ENCODE measurements around the gene SIGLEC6. TPM values are rescaled to one million over a fixed set of nuclear protein-coding genes. Genes with fewer than 3 reads are reported as not detected.

The SIGLEC6 gene
- total RNA-seq, 1 experiment from 2014 or later = not detected

- Histone ChIP-seq H3K9me3 (ENCODE audit: control insufficient read depth in 1 of 2, insufficient read depth in 1 of 2, low read depth in 1 of 2, low read length in 2 of 2) (no peaks in the 10 kb centered on the region), H3K9me2 (ENCODE audit: insufficient read depth) (no peaks in the 10 kb centered on the region), H3K36me3 (ENCODE audit: control insufficient read depth in 1 of 2, insufficient read depth in 2 of 2, low read length in 2 of 2) (no peaks in the 10 kb centered on the region), H3K27me3 (ENCODE audit: insufficient read depth, low read length) (peaks cover 53% of the 10 kb centered on the region), H3K27ac (ENCODE audit: low read depth, low read length) (no peak overlapping the region), H3K4me2 (ENCODE audit: low read length) (no peak overlapping the region), H4K20me1 (ENCODE audit: insufficient read depth) (no peaks in the 10 kb centered on the region), H3K9ac (ENCODE audit: low read length) (no peak overlapping the region), H3K4me3 (replicated peaks in 1 of 2; ENCODE audit: low read depth in 1 of 2, low read length in 2 of 2) (no peak overlapping the region), H2AFZ (ENCODE audit: low read depth, low read length, poor library complexity, severe bottlenecking) (no peak overlapping the region), H3K79me2 (ENCODE audit: insufficient read depth, low read length) (no peaks in the 10 kb centered on the region), H3K4me1 (ENCODE audit: control insufficient read depth in 1 of 2, insufficient read depth in 2 of 2, low read length in 2 of 2) (no peaks in the 10 kb centered on the region)
- ATAC-seq = no peak
- no TSS peak for BruUV-seq (replicated peaks)
- DNase-seq (ENCODE audit: low read depth, low spot score) = no peak
- CTCF ChIA-PET = no interaction called here
- no peak for TF ChIP-seq CBX3 (IDR thresholded peaks at IDR 0.05; ENCODE audit: low read depth)
- TF ChIP-seq TCF7L2 (IDR thresholded peaks at IDR 0.05; ENCODE audit: borderline replicate concordance, extremely low read depth, insufficient read depth, insufficient read length) = no peak
- no peak for TF ChIP-seq ZBTB33 (IDR thresholded peaks at IDR 0.05; ENCODE audit: extremely low read depth, insufficient replicate concordance, low read length)
- no peak for TF ChIP-seq RAD21 (IDR thresholded peaks at IDR 0.05; ENCODE audit: low read depth)
- no peak for TF ChIP-seq POLR2AphosphoS5 (IDR thresholded peaks at IDR 0.05; ENCODE audit: low read depth, low read length)
- TF ChIP-seq CEBPB (IDR thresholded peaks at IDR 0.05; ENCODE audit: low read depth) = no peak
- TF ChIP-seq EZH2 (IDR thresholded peaks at IDR 0.05) = no peak
- TF ChIP-seq EZH2phosphoT487 (IDR thresholded peaks at IDR 0.05; ENCODE audit: borderline replicate concordance) = no peak
- no peak for TF ChIP-seq SIN3A (IDR thresholded peaks at IDR 0.05; ENCODE audit: low read depth)
- TF ChIP-seq YY1 (IDR thresholded peaks at IDR 0.05; ENCODE audit: extremely low read depth, insufficient replicate concordance, low read depth, low read length) = no peak
- no peak for TF ChIP-seq SRF (IDR thresholded peaks at IDR 0.05; ENCODE audit: low read depth)
- no peak for TF ChIP-seq ATF3 (IDR thresholded peaks at IDR 0.05)
- TF ChIP-seq, protein P1, sequence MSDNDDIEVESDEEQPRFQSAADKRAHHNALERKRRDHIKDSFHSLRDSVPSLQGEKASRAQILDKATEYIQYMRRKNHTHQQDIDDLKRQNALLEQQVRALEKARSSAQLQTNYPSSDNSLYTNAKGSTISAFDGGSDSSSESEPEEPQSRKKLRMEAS (IDR thresholded peaks at IDR 0.05) = no peak
- no peak for TF ChIP-seq FOSL1 (IDR thresholded peaks at IDR 0.05; ENCODE audit: low read depth)
- TF ChIP-seq REST (IDR thresholded peaks at IDR 0.05; ENCODE audit: low read depth) = no peak
- no peak for TF ChIP-seq SP1 (IDR thresholded peaks at IDR 0.05; ENCODE audit: low read depth)
- no peak for TF ChIP-seq ZFX (IDR thresholded peaks at IDR 0.05)
- POLR2A ChIA-PET = no interaction called here
- intact Hi-C loops (cut with micrococcal nuclease) = loop anchor here (5.0 kb wide), 1 partner anchor 127 kb away; no protein-coding TSS in a partner anchor
- RAD21 ChIA-PET (ENCODE audit: low non-redundant PET in 1 of 2, low total read pairs in 2 of 2, uncharacterized antibody in 2 of 2, unreplicated experiment in 2 of 2) = no interaction called here
These were observed 18.3 kb upstream of the SIGLEC6 start for GRCh38 chr19:51549533-51550324.

Data from HCT116 (cell line).